WTC11 (cell line): ENCODE measurements around the gene CLIP1. TPM values are rescaled to one million over a fixed set of nuclear protein-coding genes. Genes with fewer than 3 reads are reported as not detected.

ENCODE experiments used
- ATAC-seq: fragments of 200-7000 bp; cut with Tn5 transposase; 2 replicates; pipeline ENCODE4 v1.10.0; 2021; ENCODE audit warnings: mild to moderate bottlenecking, moderate library complexity
- CTCF ChIA-PET: fragments of 300-600 bp; sonication (Branson Sonifier 250); formaldehyde crosslinking; loops from one replicate; lab custom pipeline; 2021; ENCODE audit warnings: antibody characterized with exemption; lab: Charles Lee
- POLR2A ChIA-PET: fragments of 350-600 bp; sonication (Branson Sonifier 250); formaldehyde crosslinking; loops from one replicate; lab custom pipeline; 2021; ENCODE audit warnings: antibody characterized with exemption; lab: Charles Lee
- DNase-seq: peaks from one replicate; pipeline ENCODE4 v3.0.0; 2021; ENCODE audit warnings: low spot score
- H3K27ac Mint-ChIP-seq: 2 replicates; pipeline ENCODE4 v1.8.0; 2021; ENCODE audit warnings: mixed read lengths
- H3K27me3 Mint-ChIP-seq: 2 replicates; pipeline ENCODE4 v1.8.0; 2021; ENCODE audit warnings: low read depth, mild to moderate bottlenecking, moderate library complexity, mixed read lengths
- H3K36me3 Mint-ChIP-seq: 2 replicates; pipeline ENCODE4 v1.8.0; 2021; ENCODE audit warnings: mixed read lengths
- H3K4me1 Mint-ChIP-seq: 2 replicates; pipeline ENCODE4 v1.8.0; 2022; ENCODE audit warnings: mixed read lengths
- H3K4me3 Mint-ChIP-seq: 2 replicates; pipeline ENCODE4 v1.8.0; 2021; ENCODE audit warnings: mild to moderate bottlenecking, moderate library complexity, mixed read lengths
- H3K9me3 Mint-ChIP-seq: 2 replicates; pipeline ENCODE4 v1.8.0; 2021; ENCODE audit warnings: mixed read lengths
- E2F1 ChIP-seq: sonication (generic); formaldehyde crosslinking; IDR thresholded peaks from 2 replicates; pipeline ENCODE4 v1.8.0; 2022; ENCODE audit warnings: mild to moderate bottlenecking, missing genetic modification reagents
- ETV6 ChIP-seq: sonication (generic); formaldehyde crosslinking; IDR thresholded peaks from 2 replicates; pipeline ENCODE4 v1.8.1; 2022; ENCODE audit warnings: mild to moderate bottlenecking, missing genetic modification reagents
- MYBL2 ChIP-seq: sonication (generic); formaldehyde crosslinking; IDR thresholded peaks from 2 replicates; pipeline ENCODE4 v1.8.1; 2023; ENCODE audit warnings: mild to moderate bottlenecking, moderate library complexity, missing genetic modification reagents
- NFATC4 ChIP-seq: fragments of 250-450 bp; sonication (Bioruptor Pico); IDR thresholded peaks from 2 replicates; pipeline ENCODE4 v1.9.0; 2021; ENCODE audit warnings: mild to moderate bottlenecking
- SP1 ChIP-seq: sonication (generic); formaldehyde crosslinking; conservative IDR thresholded peaks from 2 replicates; pipeline ENCODE4 v1.8.1; 2022; ENCODE audit warnings: missing genetic modification reagents
- USF1 ChIP-seq: sonication (generic); formaldehyde crosslinking; IDR thresholded peaks from 2 replicates; pipeline ENCODE4 v1.8.0; 2022; ENCODE audit warnings: mild to moderate bottlenecking, missing genetic modification reagents
- ZNF263 ChIP-seq: sonication (generic); formaldehyde crosslinking; IDR thresholded peaks from 2 replicates; pipeline ENCODE4 v1.8.1; 2022; ENCODE audit warnings: low read depth, mild to moderate bottlenecking, moderate library complexity, missing genetic modification reagents
- total RNA-seq: library from RNA; stranded (reverse); gene quantifications from 3 replicates; pipeline ENCODE4 v1.2.3, GENCODE V29; 2021
- TF ChIP-seq, protein P1 (sequence below): sonication (generic); formaldehyde crosslinking; IDR thresholded peaks from 2 replicates; pipeline ENCODE4 v1.8.1; 2022; ENCODE audit warnings: low read depth, mild to moderate bottlenecking, moderate library complexity, missing genetic modification reagents, borderline replicate concordance
- TF ChIP-seq, protein P2 (sequence below): sonication (generic); formaldehyde crosslinking; conservative IDR thresholded peaks from 2 replicates; pipeline ENCODE4 v1.8.1; 2023; ENCODE audit warnings: mild to moderate bottlenecking, low read depth, missing genetic modification reagents, moderate library complexity
- TF ChIP-seq, protein P3 (sequence below): sonication (generic); formaldehyde crosslinking; IDR thresholded peaks from 2 replicates; pipeline ENCODE4 v1.8.0; 2022; ENCODE audit warnings: missing genetic modification reagents
- TF ChIP-seq, protein P4 (sequence below): fragments of 200-600 bp; IDR thresholded peaks from 2 replicates; pipeline ENCODE4 v1.8.0; 2022; ENCODE audit warnings: antibody characterized with exemption

The CLIP1 gene
- total RNA-seq, 1 experiment from 2014 or later, result 24.9 TPM

- peak; percentile 53; the same call in 1 of the 2 replicates for ATAC-seq
These were observed 86.2 kb downstream of the CLIP1 start for GRCh38 chr12:122336015-122336946.

GRCh38 chr12:122333142-122334087 lies 89.1 kb downstream of the CLIP1 start:
- H3K27ac Mint-ChIP-seq, result no peak overlapping the region
- H3K36me3 Mint-ChIP-seq, result no peaks in the 10 kb centered on the region; the same call in 1 of the 2 replicates
- H3K4me1 Mint-ChIP-seq, result no peaks in the 10 kb centered on the region
- H3K9me3 Mint-ChIP-seq, result no peaks in the 10 kb centered on the region
- CTCF ChIA-PET, result interaction anchor here (0.6 to 1.7 kb wide), 3 partner anchors 66 to 138 kb away, joined by 3 to 4 read pairs (median 3); partner anchors contain the start of gene B3GNT4
- no peak for ATAC-seq
- POLR2A ChIA-PET, result interaction anchor here (0.6 kb wide), 1 partner anchor 38 kb away, joined by 3 read pairs; no protein-coding TSS in a partner anchor
- no peaks in the 10 kb centered on the region for H3K27me3 Mint-ChIP-seq
- no peak for DNase-seq
- H3K4me3 Mint-ChIP-seq, result no peak overlapping the region
- TF ChIP-seq NFATC4 (CRISPR knock-in tag) (no peak), MYBL2 (CRISPR knock-in tag) (no peak), USF1 (no peak), ZNF263 (CRISPR knock-in tag) (no peak), SP1 (no peak)
- TF ChIP-seq, protein P1, sequence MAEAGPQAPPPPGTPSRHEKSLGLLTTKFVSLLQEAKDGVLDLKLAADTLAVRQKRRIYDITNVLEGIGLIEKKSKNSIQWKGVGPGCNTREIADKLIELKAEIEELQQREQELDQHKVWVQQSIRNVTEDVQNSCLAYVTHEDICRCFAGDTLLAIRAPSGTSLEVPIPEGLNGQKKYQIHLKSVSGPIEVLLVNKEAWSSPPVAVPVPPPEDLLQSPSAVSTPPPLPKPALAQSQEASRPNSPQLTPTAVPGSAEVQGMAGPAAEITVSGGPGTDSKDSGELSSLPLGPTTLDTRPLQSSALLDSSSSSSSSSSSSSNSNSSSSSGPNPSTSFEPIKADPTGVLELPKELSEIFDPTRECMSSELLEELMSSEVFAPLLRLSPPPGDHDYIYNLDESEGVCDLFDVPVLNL (CRISPR knock-in tag), result no peak
- TF ChIP-seq, protein P2, sequence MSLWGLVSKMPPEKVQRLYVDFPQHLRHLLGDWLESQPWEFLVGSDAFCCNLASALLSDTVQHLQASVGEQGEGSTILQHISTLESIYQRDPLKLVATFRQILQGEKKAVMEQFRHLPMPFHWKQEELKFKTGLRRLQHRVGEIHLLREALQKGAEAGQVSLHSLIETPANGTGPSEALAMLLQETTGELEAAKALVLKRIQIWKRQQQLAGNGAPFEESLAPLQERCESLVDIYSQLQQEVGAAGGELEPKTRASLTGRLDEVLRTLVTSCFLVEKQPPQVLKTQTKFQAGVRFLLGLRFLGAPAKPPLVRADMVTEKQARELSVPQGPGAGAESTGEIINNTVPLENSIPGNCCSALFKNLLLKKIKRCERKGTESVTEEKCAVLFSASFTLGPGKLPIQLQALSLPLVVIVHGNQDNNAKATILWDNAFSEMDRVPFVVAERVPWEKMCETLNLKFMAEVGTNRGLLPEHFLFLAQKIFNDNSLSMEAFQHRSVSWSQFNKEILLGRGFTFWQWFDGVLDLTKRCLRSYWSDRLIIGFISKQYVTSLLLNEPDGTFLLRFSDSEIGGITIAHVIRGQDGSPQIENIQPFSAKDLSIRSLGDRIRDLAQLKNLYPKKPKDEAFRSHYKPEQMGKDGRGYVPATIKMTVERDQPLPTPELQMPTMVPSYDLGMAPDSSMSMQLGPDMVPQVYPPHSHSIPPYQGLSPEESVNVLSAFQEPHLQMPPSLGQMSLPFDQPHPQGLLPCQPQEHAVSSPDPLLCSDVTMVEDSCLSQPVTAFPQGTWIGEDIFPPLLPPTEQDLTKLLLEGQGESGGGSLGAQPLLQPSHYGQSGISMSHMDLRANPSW, result no peak

More at GRCh38 chr12:122336015-122336946, 86.2 kb downstream of the CLIP1 start:
- Mint-ChIP-seq H3K4me3 (no peak overlapping the region), H3K27ac (peak overlapping the region; percentile 73; the same call in 1 of the 2 replicates), H3K27me3 (no peaks in the 10 kb centered on the region), H3K36me3 (no peaks in the 10 kb centered on the region; the same call in 1 of the 2 replicates), H3K4me1 (no peaks in the 10 kb centered on the region), H3K9me3 (no peaks in the 10 kb centered on the region)
- no peak for TF ChIP-seq ETV6 (CRISPR knock-in tag)
- TF ChIP-seq MYBL2 (CRISPR knock-in tag), result no peak
- TF ChIP-seq E2F1 (CRISPR knock-in tag), result no peak
- TF ChIP-seq, protein P3, sequence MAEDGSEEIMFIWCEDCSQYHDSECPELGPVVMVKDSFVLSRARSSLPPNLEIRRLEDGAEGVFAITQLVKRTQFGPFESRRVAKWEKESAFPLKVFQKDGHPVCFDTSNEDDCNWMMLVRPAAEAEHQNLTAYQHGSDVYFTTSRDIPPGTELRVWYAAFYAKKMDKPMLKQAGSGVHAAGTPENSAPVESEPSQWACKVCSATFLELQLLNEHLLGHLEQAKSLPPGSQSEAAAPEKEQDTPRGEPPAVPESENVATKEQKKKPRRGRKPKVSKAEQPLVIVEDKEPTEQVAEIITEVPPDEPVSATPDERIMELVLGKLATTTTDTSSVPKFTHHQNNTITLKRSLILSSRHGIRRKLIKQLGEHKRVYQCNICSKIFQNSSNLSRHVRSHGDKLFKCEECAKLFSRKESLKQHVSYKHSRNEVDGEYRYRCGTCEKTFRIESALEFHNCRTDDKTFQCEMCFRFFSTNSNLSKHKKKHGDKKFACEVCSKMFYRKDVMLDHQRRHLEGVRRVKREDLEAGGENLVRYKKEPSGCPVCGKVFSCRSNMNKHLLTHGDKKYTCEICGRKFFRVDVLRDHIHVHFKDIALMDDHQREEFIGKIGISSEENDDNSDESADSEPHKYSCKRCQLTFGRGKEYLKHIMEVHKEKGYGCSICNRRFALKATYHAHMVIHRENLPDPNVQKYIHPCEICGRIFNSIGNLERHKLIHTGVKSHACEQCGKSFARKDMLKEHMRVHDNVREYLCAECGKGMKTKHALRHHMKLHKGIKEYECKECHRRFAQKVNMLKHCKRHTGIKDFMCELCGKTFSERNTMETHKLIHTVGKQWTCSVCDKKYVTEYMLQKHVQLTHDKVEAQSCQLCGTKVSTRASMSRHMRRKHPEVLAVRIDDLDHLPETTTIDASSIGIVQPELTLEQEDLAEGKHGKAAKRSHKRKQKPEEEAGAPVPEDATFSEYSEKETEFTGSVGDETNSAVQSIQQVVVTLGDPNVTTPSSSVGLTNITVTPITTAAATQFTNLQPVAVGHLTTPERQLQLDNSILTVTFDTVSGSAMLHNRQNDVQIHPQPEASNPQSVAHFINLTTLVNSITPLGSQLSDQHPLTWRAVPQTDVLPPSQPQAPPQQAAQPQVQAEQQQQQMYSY (CRISPR knock-in tag), result no peak
- TF ChIP-seq, protein P4, sequence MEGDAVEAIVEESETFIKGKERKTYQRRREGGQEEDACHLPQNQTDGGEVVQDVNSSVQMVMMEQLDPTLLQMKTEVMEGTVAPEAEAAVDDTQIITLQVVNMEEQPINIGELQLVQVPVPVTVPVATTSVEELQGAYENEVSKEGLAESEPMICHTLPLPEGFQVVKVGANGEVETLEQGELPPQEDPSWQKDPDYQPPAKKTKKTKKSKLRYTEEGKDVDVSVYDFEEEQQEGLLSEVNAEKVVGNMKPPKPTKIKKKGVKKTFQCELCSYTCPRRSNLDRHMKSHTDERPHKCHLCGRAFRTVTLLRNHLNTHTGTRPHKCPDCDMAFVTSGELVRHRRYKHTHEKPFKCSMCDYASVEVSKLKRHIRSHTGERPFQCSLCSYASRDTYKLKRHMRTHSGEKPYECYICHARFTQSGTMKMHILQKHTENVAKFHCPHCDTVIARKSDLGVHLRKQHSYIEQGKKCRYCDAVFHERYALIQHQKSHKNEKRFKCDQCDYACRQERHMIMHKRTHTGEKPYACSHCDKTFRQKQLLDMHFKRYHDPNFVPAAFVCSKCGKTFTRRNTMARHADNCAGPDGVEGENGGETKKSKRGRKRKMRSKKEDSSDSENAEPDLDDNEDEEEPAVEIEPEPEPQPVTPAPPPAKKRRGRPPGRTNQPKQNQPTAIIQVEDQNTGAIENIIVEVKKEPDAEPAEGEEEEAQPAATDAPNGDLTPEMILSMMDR, result peak; percentile 75
- ChIA-PET POLR2A (no interaction called here), CTCF (interaction anchor here (0.9 to 2.4 kb wide), 9 partner anchors 8 to 135 kb away, joined by 3 to 14 read pairs (median 4); no protein-coding TSS in a partner anchor)
- DNase-seq, result peak; percentile 54
